Measurements from ENCODE around the gene SLC22A1. TPM values are rescaled to one million over a fixed set of nuclear protein-coding genes. Genes with fewer than 3 reads are reported as not detected.

Gene SLC22A1
- total and polyA plus RNA-seq, 2 of the 4 experiments (the other 2 are of a cell fraction), result 0.10 TPM; not detected in 1

GRCh38 chr6:160135907-160136655 is 14.5 kb downstream of the SLC22A1 start:
- no TSS peak for BruUV-seq (replicated peaks)
- intact Hi-C loops (cut with micrococcal nuclease) (loop anchor here (5.0 kb wide), 1 partner anchor 396 kb away; no protein-coding TSS in a partner anchor), dilution Hi-C loops (cut with HindIII; ENCODE audit: low sequenced_read_pairs, unreplicated experiment) (no loop called here), in situ Hi-C loops (cut with MboI; ENCODE audit: low sequenced_read_pairs) (no loop called here)
- H3K9me1 ChIP-seq (ENCODE audit: insufficient read depth, low read length), result peaks cover 11% of the 10 kb centered on the region; the same call in 1 of the 2 replicates
- TF ChIP-seq MAZ (IDR thresholded peaks at IDR 0.05; ENCODE audit: borderline replicate concordance, low read depth, low read length) (no peak), MAFK (IDR thresholded peaks at IDR 0.05; ENCODE audit: low read depth, low read length) (no peak)
- no peaks in the 10 kb centered on the region for H3K9me3 ChIP-seq (ENCODE audit: control insufficient read depth, insufficient read depth, low read length)
- H3K23ac ChIP-seq (ENCODE audit: low read depth, low read length), result no peak overlapping the region
- H4K8ac ChIP-seq (ENCODE audit: low read depth in 2 of 2, low read length in 2 of 2), result no peak overlapping the region
- no peak overlapping the region for H2AK5ac ChIP-seq (ENCODE audit: low read depth, low read length)
- H3K4ac ChIP-seq (ENCODE audit: low read depth, low read length), result no peak overlapping the region
- no peak for ATAC-seq (ENCODE audit: low read depth)
- H2BK15ac ChIP-seq (ENCODE audit: low read depth, low read length), result no peak overlapping the region
- no peak overlapping the region for H3K18ac ChIP-seq (ENCODE audit: low read depth, low read length)
- ChIA-PET POLR2A (ENCODE audit: unreplicated experiment) (no interaction called here), CTCF (interaction anchor here (0.5 to 0.9 kb wide), 2 partner anchors 8 to 320 kb away, joined by 3 read pairs; no protein-coding TSS in a partner anchor)
- no peak overlapping the region for H3K14ac ChIP-seq (replicated peaks; ENCODE audit: low read depth, low read length)
- no peaks in the 10 kb centered on the region for H3K79me1 ChIP-seq (ENCODE audit: low read depth in 1 of 2, low read length in 2 of 2)
- H4K5ac ChIP-seq (ENCODE audit: low read depth, low read length), result no peak overlapping the region
- H2BK20ac ChIP-seq (ENCODE audit: low read depth, low read length), result no peak overlapping the region
- H3K27me3 ChIP-seq (ENCODE audit: control insufficient read depth, insufficient read depth, low read length), result no peaks in the 10 kb centered on the region
- peak overlapping the region; percentile 44 for H2AK9ac ChIP-seq (replicated peaks; ENCODE audit: low read depth, low read length, poor library complexity)
- DNase-seq, result no peak
- H3K4me1 ChIP-seq (ENCODE audit: control insufficient read depth, insufficient read depth, low read length), result peaks cover 18% of the 10 kb centered on the region
- H3K56ac ChIP-seq (ENCODE audit: extremely low read depth, insufficient read depth, low read length), result no peak overlapping the region
- 69% methylated on average over 12 of the region's 21 CpGs; no CpG with 5 or more reads in 1 of the 2 experiments for WGBS, 2 experiments (ENCODE audit: extremely low coverage in 2 of 2, insufficient read length in 1 of 2)
- H2BK5ac ChIP-seq (ENCODE audit: low read depth, low read length, poor library complexity, severe bottlenecking), result no peak overlapping the region
- no peak overlapping the region for H3K4me3 ChIP-seq (ENCODE audit: insufficient read depth, low read depth, low read length)
- no peak overlapping the region for H3K9ac ChIP-seq (ENCODE audit: low read depth, low read length)
- H4K91ac ChIP-seq (ENCODE audit: insufficient read depth, low read depth, low read length), result no peak overlapping the region
- no peak overlapping the region for H3K27ac ChIP-seq (ENCODE audit: insufficient read depth, low read length)
- no peak overlapping the region for H2AFZ ChIP-seq (replicated peaks; ENCODE audit: low read length, poor library complexity)
- H3K4me2 ChIP-seq (ENCODE audit: low read depth, low read length), result no peak overlapping the region
- H4K20me1 ChIP-seq (ENCODE audit: insufficient read depth, low read length), result no peaks in the 10 kb centered on the region
- H3K36me3 ChIP-seq (ENCODE audit: control insufficient read depth, insufficient read depth, low read length), result no peaks in the 10 kb centered on the region
- H2BK120ac ChIP-seq (ENCODE audit: low read depth, low read length), result no peak overlapping the region
